Right lobe of liver (tissue), 6 donors: ENCODE measurements around the gene SAMMSON. TPM values are rescaled to one million over a fixed set of nuclear protein-coding genes. Genes with fewer than 3 reads are reported as not detected.

Source experiments
- ATAC-seq, 4 donors: fragments of 200-7000 bp; cut with Tn5 transposase; one replicate each; pipeline ENCODE4 v1.9.1; 2020; ENCODE audit warnings: mild to moderate bottlenecking in 4 of 4, moderate library complexity in 4 of 4
- DNase-seq, 3 donors: peaks; one replicate each; pipeline ENCODE4 v3.0.0-alpha.2; 2020
- H3K27ac ChIP-seq, 3 donors: fragments of 200-600 bp; one replicate each; pipeline ENCODE4 v1.8.0; 2022
- H3K27me3 ChIP-seq, 2 donors: fragments of 200-600 bp; one replicate each; pipeline ENCODE4 v1.8.0; 2022
- H3K36me3 ChIP-seq, 4 donors: fragments of 200-600 bp; sonication (generic) in 1 of 4; one replicate each; pipeline versions ENCODE4 v1.5.1 to v1.8.0; 2017 to 2022; ENCODE audit warnings: control low read depth in 1 of 4
- H3K4me1 ChIP-seq, 4 donors: fragments of 200-600 bp; sonication (generic) in 1 of 4; one replicate each; pipeline versions ENCODE4 v1.5.1 to v1.8.0; 2017 to 2022; ENCODE audit warnings: control low read depth in 1 of 4
- H3K4me3 ChIP-seq, 3 donors: fragments of 200-600 bp; one replicate each; pipeline ENCODE4 v1.8.0; 2022
- H3K9me3 ChIP-seq, 4 donors: fragments of 200-600 bp; sonication (generic) in 1 of 4; one replicate each; pipeline versions ENCODE4 v1.5.1 to v1.8.0; 2017 to 2022; ENCODE audit warnings: control low read depth in 1 of 4
- CTCF ChIP-seq, 4 donors: fragments of 200-600 bp in 3 of 4; fragments of 450-650 bp in 1 of 4; IDR thresholded peaks; one replicate each; pipeline versions ENCODE4 v1.5.1 to v1.8.0; 2016 to 2022; ENCODE audit warnings: antibody characterized with exemption in 4 of 4, mild to moderate bottlenecking in 2 of 4
- POLR2A ChIP-seq: fragments of 450-650 bp; IDR thresholded peaks from one replicate; pipeline ENCODE4 v1.6.1; 2017; ENCODE audit warnings: antibody characterized with exemption, mild to moderate bottlenecking
- WGBS: methylation state at CpG from one replicate; pipeline ENCODE4 v1.1.6; 2018; ENCODE audit warnings: low coverage, low lambda C conversion rate; ENCODE audit not compliant: insufficient coverage; ENCODE audit errors: missing lambda C conversion rate; 5-methylcytosine and 5-hydroxymethylcytosine counted together
- intact Hi-C, 2 donors: fragments of 100-400 bp; cut with DNase I; formaldehyde crosslinking; loops; one replicate each; pipeline versions ENCODE4 v1.11.2 to v1.14.1; 2022
- total RNA-seq, 6 experiments: library from RNA; depleted of rRNA in 2 of 6; stranded (reverse); fragments of >200 nt in 2 of 6; fragmentation: NEBNext Ultra II Directional in 3 of 6; extraction: Animal tissue kit (Norgen Biotek cat#: 25700) in 3 of 6; gene quantifications; one replicate each; pipeline versions ENCODE4 v1.1.0 to v1.2.4, GENCODE V29; 2016 to 2023
- donor health status: DM: no; HTN: yes; CAD: no.
- donor health status: DM: no; HTN: no; CAD: no.
- donor health status: DM: no; HTN: no; CAD: no.
- donor health status: DM: no; HTN: yes; CAD: no.
- donor health status: DM: no; HTN: yes; CAD: no.

SAMMSON gene
- total RNA-seq, 6 experiments from 2014 or later: not detected

GRCh38 chr3:70078778-70079177 is 79.2 kb downstream of the SAMMSON start:
- Histone ChIP-seq H3K9me3 (no peaks in the 10 kb centered on the region), H3K27ac (no peak overlapping the region), H3K27me3 (no peaks in the 10 kb centered on the region), H3K4me3 (no peak overlapping the region), H3K36me3 (no peaks in the 10 kb centered on the region), H3K4me1 (no peaks in the 10 kb centered on the region)
- intact Hi-C loops: no loop called here
- ATAC-seq: no peak
- 64% methylated on average over 3 of the region's 3 CpGs for WGBS
- no peak for DNase-seq
- TF ChIP-seq CTCF (IDR thresholded peaks at IDR 0.05) (no peak), POLR2A (no peak)

- H3K4me3 ChIP-seq: no peak overlapping the region
- H3K27ac ChIP-seq: no peak overlapping the region
- DNase-seq (no peak), ATAC-seq (peak in 2 of 4 donors; percentile 24 to 52)
- H3K27me3 ChIP-seq: no peaks in the 10 kb centered on the region
- no peaks in the 10 kb centered on the region for H3K4me1 ChIP-seq
- no peaks in the 10 kb centered on the region for H3K36me3 ChIP-seq
- H3K9me3 ChIP-seq: no peaks in the 10 kb centered on the region
- TF ChIP-seq CTCF (IDR thresholded peaks at IDR 0.05) (no peak), POLR2A (no peak)
- intact Hi-C loops: no loop called here
Measured at GRCh38 chr3:70085613-70086012, 86.1 kb downstream of the SAMMSON start.

GRCh38 chr3:70086336-70086735 is 86.8 kb downstream of the SAMMSON start:
- intact Hi-C loops: no loop called here
- Histone ChIP-seq H3K4me1 (no peaks in the 10 kb centered on the region), H3K36me3 (no peaks in the 10 kb centered on the region), H3K9me3 (no peaks in the 10 kb centered on the region), H3K27me3 (no peaks in the 10 kb centered on the region), H3K4me3 (no peak overlapping the region), H3K27ac (no peak overlapping the region)
- 48% methylated on average over 2 of the region's 2 CpGs for WGBS
- DNase-seq (no peak), ATAC-seq (no peak)
- no peak for TF ChIP-seq CTCF (IDR thresholded peaks at IDR 0.05)
- no peak for TF ChIP-seq POLR2A

GRCh38 chr3:70090322-70090913 is 90.9 kb downstream of the SAMMSON start:
- ATAC-seq: peak; percentile 59 to 69 (median 62)
- Histone ChIP-seq H3K27me3 (no peaks in the 10 kb centered on the region), H3K4me1 (no peaks in the 10 kb centered on the region), H3K9me3 (no peaks in the 10 kb centered on the region), H3K4me3 (no peak overlapping the region), H3K27ac (no peak overlapping the region), H3K36me3 (no peaks in the 10 kb centered on the region)
- 6% methylated on average over 3 of the region's 3 CpGs for WGBS
- TF ChIP-seq CTCF (IDR thresholded peaks at IDR 0.05) (peak; percentile 59 to 67 (median 66)), POLR2A (no peak)
- DNase-seq: no peak
- intact Hi-C loops: no loop called here

- H3K9me3 ChIP-seq: no peaks in the 10 kb centered on the region
- H3K4me1 ChIP-seq: no peaks in the 10 kb centered on the region
- 84% methylated on average over 3 of the region's 3 CpGs for WGBS
- TF ChIP-seq CTCF (IDR thresholded peaks at IDR 0.05) (no peak), POLR2A (no peak)
- intact Hi-C loops: no loop called here
- H3K36me3 ChIP-seq: no peaks in the 10 kb centered on the region
- H3K27me3 ChIP-seq: no peaks in the 10 kb centered on the region
- DNase-seq (no peak), ATAC-seq (no peak)
- no peak overlapping the region for H3K27ac ChIP-seq
- no peak overlapping the region for H3K4me3 ChIP-seq
Measured at GRCh38 chr3:70094197-70094596, 94.7 kb downstream of the SAMMSON start.
